ENCODE results near the gene POLR2F.

DNA sequence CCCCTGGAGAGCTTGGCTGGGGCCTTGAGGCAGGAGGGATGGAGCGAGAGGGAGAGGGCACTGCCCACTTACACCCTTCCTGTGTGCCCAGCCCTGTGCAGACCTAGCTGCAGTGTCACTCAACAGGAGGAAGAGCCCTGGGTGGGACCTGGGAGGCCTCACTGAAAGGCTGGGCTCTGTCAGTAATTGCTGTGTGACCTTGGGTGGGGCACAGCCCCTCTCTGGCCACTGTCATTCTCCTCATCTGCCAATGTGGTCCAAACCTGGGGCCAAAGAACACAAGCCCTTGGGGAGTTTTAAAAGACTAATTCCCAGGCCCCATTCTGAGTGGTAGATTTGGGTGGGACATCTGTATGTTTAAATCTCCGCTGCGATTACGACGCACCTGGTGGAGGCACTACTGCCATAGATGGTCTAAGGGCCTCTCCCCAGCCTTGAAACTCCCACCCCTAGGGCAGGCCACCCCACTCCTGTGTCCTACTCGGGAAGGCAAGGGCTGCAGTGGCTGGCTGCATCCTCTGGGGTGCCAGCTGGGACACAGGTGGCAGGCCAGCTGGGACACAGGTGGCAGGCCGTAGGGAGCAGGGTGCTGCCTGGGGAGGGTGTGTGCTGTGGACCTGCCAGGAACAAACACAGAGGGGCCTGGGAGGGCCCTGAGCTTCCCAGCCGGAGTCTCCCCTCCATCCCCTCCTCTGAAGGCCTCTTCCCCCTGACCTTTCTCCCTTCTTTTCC is 43.2 kb downstream of the POLR2F start:
- no peak for TF ChIP-seq EP300 (IDR thresholded peaks at IDR 0.05; ENCODE audit: low read length)
- TF ChIP-seq ATF1 (CRISPR knock-in tag; IDR thresholded peaks at IDR 0.05): no peak
- TF ChIP-seq ATF1 (tag; IDR thresholded peaks at IDR 0.05): no peak
- no peak for TF ChIP-seq ZEB2 (IDR thresholded peaks at IDR 0.05)
- TF ChIP-seq ZNF217 (CRISPR knock-in tag; IDR thresholded peaks at IDR 0.05): no peak
- no peak for TF ChIP-seq ESRRA (IDR thresholded peaks at IDR 0.05; ENCODE audit: borderline replicate concordance, low read depth)
- TF ChIP-seq CHCHD3 (CRISPR knock-in tag; IDR thresholded peaks at IDR 0.05): no peak
- TF ChIP-seq, protein P1, sequence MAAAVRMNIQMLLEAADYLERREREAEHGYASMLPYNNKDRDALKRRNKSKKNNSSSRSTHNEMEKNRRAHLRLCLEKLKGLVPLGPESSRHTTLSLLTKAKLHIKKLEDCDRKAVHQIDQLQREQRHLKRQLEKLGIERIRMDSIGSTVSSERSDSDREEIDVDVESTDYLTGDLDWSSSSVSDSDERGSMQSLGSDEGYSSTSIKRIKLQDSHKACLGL (CRISPR knock-in tag; IDR thresholded peaks at IDR 0.05; ENCODE audit: borderline replicate concordance, poor library complexity, severe bottlenecking): no peak
- TF ChIP-seq, protein P2, sequence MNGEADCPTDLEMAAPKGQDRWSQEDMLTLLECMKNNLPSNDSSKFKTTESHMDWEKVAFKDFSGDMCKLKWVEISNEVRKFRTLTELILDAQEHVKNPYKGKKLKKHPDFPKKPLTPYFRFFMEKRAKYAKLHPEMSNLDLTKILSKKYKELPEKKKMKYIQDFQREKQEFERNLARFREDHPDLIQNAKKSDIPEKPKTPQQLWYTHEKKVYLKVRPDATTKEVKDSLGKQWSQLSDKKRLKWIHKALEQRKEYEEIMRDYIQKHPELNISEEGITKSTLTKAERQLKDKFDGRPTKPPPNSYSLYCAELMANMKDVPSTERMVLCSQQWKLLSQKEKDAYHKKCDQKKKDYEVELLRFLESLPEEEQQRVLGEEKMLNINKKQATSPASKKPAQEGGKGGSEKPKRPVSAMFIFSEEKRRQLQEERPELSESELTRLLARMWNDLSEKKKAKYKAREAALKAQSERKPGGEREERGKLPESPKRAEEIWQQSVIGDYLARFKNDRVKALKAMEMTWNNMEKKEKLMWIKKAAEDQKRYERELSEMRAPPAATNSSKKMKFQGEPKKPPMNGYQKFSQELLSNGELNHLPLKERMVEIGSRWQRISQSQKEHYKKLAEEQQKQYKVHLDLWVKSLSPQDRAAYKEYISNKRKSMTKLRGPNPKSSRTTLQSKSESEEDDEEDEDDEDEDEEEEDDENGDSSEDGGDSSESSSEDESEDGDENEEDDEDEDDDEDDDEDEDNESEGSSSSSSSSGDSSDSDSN (IDR thresholded peaks at IDR 0.05; ENCODE audit: borderline replicate concordance in 1 of 2, low read depth in 2 of 2, low read length in 2 of 2): no peak
- no peak for TF ChIP-seq CBX2 (IDR thresholded peaks at IDR 0.05; ENCODE audit: insufficient read depth, low read length, poor library complexity, severe bottlenecking)
- no peak for TF ChIP-seq ELF4 (CRISPR knock-in tag; IDR thresholded peaks at IDR 0.05)
- no peak for TF ChIP-seq FOS (IDR thresholded peaks at IDR 0.05; ENCODE audit: extremely low read depth, insufficient read length)
- no peak for TF ChIP-seq GABPA (tag; conservative IDR thresholded peaks at IDR 0.05; ENCODE audit: low read depth)
